HEK293 (cell line): ENCODE measurements around the gene SHROOM1.

Experiments used
- SCRT1 ChIP-seq: fragments of 450-650 bp; formaldehyde crosslinking; IDR thresholded peaks from 2 replicates; pipeline ENCODE4 v1.5.1; 2016; ENCODE audit warnings: missing biosample characterization, missing genetic modification characterization, borderline replicate concordance
- TF ChIP-seq, protein P1 (sequence below): fragments of 450-650 bp; formaldehyde crosslinking; IDR thresholded peaks from 2 replicates; pipeline ENCODE4 v1.5.1; 2016; ENCODE audit warnings: missing biosample characterization, missing genetic modification characterization

DNA sequence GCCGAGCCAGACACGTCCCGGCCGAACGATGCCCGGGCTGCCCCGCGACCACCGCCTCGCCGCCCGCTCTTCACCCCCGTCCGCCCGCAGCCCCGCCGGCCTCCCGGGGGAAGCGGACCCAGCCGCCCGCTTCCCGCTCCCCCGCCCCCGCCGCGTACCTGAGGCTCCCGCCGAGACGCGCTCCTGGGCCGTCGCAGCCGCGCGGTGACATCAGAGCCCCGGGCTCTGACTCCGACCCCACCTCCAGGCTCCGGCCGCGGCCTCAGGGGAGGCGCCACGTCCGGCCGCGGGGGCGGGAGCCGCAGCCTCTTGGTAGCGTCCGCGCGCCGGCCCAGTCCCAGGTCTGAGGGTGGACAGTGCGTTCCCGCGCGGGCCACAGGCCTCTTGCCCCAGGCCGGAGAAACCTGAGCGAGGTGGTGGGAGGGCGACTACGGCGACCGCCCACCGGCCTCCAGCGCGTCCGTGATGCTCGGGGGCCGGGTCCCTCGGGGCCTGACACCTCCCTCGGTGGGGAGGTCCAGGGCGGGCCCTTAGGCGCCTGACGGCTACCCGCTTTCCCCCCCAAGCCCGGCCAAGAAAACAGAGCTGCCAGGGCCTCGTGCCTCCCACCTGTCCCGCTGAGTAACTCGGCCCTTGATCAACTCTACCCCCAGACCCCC lies at the start of gene SHROOM1:
- TF ChIP-seq, protein P1, sequence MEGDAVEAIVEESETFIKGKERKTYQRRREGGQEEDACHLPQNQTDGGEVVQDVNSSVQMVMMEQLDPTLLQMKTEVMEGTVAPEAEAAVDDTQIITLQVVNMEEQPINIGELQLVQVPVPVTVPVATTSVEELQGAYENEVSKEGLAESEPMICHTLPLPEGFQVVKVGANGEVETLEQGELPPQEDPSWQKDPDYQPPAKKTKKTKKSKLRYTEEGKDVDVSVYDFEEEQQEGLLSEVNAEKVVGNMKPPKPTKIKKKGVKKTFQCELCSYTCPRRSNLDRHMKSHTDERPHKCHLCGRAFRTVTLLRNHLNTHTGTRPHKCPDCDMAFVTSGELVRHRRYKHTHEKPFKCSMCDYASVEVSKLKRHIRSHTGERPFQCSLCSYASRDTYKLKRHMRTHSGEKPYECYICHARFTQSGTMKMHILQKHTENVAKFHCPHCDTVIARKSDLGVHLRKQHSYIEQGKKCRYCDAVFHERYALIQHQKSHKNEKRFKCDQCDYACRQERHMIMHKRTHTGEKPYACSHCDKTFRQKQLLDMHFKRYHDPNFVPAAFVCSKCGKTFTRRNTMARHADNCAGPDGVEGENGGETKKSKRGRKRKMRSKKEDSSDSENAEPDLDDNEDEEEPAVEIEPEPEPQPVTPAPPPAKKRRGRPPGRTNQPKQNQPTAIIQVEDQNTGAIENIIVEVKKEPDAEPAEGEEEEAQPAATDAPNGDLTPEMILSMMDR (tag by site-specific recombination) = no peak
- TF ChIP-seq SCRT1 = no peak
